ENCODE measurements around the gene PER1. TPM values are rescaled to one million over a fixed set of nuclear protein-coding genes. Genes with fewer than 3 reads are reported as not detected.

Gene PER1
- total and polyA plus RNA-seq, 2 experiments from 2014 or later: 5.1 to 5.9 TPM

DNA sequence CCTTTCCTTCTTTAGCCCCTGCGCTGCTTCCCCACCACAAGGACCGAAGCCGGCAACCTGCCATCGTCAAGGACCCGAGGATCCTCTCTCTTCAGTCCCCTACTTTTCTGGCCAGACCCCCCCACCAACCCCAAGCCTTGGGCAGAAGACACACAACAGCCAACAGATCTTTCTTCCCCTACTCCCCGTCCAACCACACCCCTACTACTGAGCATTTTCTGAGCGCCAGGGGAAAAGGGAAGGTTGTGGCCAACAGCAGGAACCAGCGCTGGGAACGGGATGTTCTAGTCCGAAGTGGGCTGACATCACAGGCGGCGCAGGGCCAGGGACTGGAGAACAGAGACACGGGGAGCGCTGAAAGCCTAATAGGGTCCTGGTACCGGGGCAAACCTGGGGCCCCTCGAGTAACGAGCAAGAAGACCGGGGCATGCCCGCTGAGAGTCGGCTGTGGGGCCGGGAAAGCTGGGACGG lies 528 bp downstream of the PER1 start:
- H3K9me3 ChIP-seq (ENCODE audit: low read depth): no peaks in the 10 kb centered on the region
- peak; percentile 93 for DNase-seq
- no peak overlapping the region for H2AFZ ChIP-seq
- no peak for TF ChIP-seq EZH2 (IDR thresholded peaks at IDR 0.05; ENCODE audit: insufficient read depth, poor library complexity, severe bottlenecking)
- TF ChIP-seq EZH2phosphoT487 (IDR thresholded peaks at IDR 0.05; ENCODE audit: insufficient read depth, low read depth): no peak
- no peaks in the 10 kb centered on the region for H4K20me1 ChIP-seq (ENCODE audit: insufficient read depth)
- WGBS, 2 experiments (ENCODE audit: low coverage in 1 of 2, low lambda C conversion rate in 2 of 2, missing lambda C conversion rate in 2 of 2): 1 to 2% methylated on average over 22 of the region's 22 CpGs
- H3K36me3 ChIP-seq (ENCODE audit: low read depth): peaks cover 9% of the 10 kb centered on the region; the same call in 1 of the 2 replicates
- H3K4me2 ChIP-seq (ENCODE audit: unreplicated experiment): peak overlapping the region; percentile 86
- H3F3A ChIP-seq (ENCODE audit: insufficient read depth): peaks cover 21% of the 10 kb centered on the region
- no peaks in the 10 kb centered on the region for H3K9me2 ChIP-seq (ENCODE audit: insufficient read depth)
- H3K79me2 ChIP-seq (ENCODE audit: insufficient read depth): peaks cover 32% of the 10 kb centered on the region
- peaks cover 37% of the 10 kb centered on the region for H3K4me1 ChIP-seq (ENCODE audit: insufficient read depth)
- H3K27me3 ChIP-seq (replicated peaks; ENCODE audit: insufficient read depth): no peaks in the 10 kb centered on the region
- H3K27ac ChIP-seq: peak overlapping the region; percentile 100
- peak overlapping the region; percentile 81 for H3K4me3 ChIP-seq
- H3K9ac ChIP-seq: peak overlapping the region; percentile 99
- in situ Hi-C loops (cut with MboI): no loop called here

DNA sequence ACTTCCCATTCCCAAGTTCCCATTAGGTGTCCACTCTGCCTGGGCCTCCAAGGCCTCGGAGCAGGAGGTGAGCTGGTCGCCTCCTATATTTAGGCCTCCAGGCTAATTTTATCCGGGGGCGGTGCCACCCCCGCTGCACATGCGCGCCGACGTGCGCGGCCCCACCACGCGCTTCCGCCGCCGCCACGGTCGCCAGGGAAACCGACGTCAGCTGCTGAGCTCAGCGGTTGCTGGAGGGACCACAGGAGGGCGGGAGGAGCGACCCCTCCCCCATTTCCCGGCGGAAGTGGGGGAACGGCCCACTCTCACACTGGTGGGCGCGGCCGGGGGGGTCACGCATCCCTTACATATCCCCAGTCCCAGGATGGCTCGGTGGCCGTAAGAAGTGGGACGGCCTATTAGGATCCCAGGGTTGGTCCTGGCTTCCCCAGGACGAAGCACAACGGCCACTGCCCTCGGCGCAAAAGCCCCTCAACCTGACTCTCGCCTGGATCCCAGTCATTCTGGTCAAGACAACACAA lies 1.0 kb downstream of the PER1 start:
- in situ Hi-C loops (cut with MboI): no loop called here
- Histone ChIP-seq H3K9me2 (ENCODE audit: insufficient read depth) (no peaks in the 10 kb centered on the region), H3K36me3 (ENCODE audit: low read depth) (peaks cover 9% of the 10 kb centered on the region; the same call in 1 of the 2 replicates), H3K9me3 (ENCODE audit: low read depth) (no peaks in the 10 kb centered on the region), H3K27ac (peak overlapping the region; percentile 100), H3K9ac (peak overlapping the region; percentile 99), H3K79me2 (ENCODE audit: insufficient read depth) (peaks cover 32% of the 10 kb centered on the region), H4K20me1 (ENCODE audit: insufficient read depth) (no peaks in the 10 kb centered on the region), H3K27me3 (replicated peaks; ENCODE audit: insufficient read depth) (no peaks in the 10 kb centered on the region), H3F3A (ENCODE audit: insufficient read depth) (peaks cover 21% of the 10 kb centered on the region), H3K4me3 (peak overlapping the region; percentile 81), H3K4me2 (ENCODE audit: unreplicated experiment) (peak overlapping the region; percentile 86), H2AFZ (no peak overlapping the region), H3K4me1 (ENCODE audit: insufficient read depth) (peaks cover 37% of the 10 kb centered on the region)
- WGBS, 2 experiments (ENCODE audit: low coverage in 1 of 2, low lambda C conversion rate in 2 of 2, missing lambda C conversion rate in 2 of 2): 1% methylated on average over 36 to 38 of the region's 38 CpGs
- no peak for TF ChIP-seq EZH2phosphoT487 (IDR thresholded peaks at IDR 0.05; ENCODE audit: insufficient read depth, low read depth)
- no peak for TF ChIP-seq EZH2 (IDR thresholded peaks at IDR 0.05; ENCODE audit: insufficient read depth, poor library complexity, severe bottlenecking)
- DNase-seq: peak; percentile 93

DNA sequence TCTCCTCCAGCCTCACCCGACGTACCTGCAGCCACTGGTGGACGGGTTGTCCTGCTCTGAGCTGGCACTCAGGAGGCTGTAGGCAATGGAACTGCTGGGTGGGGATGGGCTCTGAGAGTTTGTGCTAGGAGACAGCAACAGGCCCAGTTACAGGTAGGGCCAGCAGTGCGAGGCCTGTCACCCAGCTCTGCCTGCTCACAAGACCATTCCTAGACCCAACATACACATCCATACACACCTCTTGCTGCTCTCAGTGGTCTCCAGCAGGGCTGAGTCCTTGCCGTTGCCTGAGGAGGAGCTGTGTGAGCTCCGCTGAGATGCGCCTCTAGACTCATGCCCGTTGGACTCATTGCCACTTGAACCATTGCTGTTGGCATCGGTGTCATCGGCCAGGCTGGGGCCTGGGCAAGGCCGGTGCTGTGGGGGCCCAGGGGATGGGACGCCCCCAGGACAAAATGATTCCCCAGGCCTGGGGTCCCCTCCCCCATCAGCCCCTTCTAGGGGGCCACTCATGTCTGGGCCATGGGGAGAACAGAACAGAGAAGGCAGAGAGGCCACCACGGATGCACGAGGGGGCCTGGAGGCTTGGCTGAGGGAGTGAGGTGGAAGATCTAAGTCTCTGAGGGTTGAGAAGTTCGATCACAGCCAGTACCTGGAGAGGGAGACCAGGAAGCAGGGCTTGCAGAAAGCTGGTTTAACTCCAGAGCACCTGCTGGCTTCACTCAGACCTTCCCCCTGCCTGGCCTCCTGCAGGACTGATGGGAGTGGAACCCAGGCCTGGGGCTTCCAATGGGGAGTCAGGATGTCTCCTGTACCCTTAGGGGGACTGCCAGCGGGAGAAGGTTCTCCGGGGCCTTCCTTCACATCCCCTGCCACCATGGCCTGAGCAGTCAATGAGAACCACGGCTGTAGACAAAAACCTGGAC lies 1.7 kb downstream of the PER1 start:
- in situ Hi-C loops (cut with MboI): no loop called here
- peaks cover 27% of the 10 kb centered on the region for H3K79me2 ChIP-seq (ENCODE audit: insufficient read depth)

DNA sequence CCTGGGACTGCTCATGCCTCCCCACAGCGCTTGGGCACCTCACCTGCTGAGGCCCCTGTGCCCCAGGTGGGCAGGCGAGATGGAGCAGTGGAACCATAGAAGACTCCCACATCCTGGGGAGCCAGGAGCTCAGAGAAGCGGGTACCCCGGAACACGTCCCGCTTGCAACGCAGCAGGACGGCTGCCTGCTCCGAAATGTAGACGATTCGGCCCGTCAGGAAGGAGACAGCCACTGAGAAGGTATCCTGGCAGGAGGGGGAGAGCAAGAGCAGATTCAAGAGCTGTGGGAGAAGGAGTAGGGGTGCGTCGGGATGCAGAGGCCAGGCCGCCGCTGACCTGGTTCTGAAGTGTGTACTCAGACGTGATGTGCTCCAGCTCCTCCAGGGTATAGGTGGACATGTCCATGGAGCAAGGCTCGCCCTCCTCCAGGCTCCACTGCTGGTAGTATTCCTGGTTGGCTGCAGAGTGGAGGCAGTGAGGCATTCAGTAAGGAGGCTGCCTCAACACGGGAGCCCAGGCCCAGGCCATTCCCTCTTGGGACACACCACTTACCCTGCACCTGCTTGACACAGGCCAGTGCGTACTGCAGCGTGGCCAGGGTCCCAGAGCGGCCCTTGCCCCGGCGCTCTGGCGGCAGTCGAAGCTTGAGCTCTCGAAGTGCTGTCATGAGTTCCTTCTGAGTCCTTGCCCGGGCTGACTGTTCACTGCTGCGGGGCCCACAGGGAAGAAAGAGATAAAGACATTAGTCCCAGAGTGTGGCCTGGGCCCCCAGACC lies 2.6 kb downstream of the PER1 start:
- no peaks in the 10 kb centered on the region for H4K20me1 ChIP-seq (ENCODE audit: insufficient read depth)
- peaks cover 23% of the 10 kb centered on the region for H3K4me1 ChIP-seq (ENCODE audit: insufficient read depth)
- H3K27me3 ChIP-seq (replicated peaks; ENCODE audit: insufficient read depth): no peaks in the 10 kb centered on the region
- TF ChIP-seq EZH2 (IDR thresholded peaks at IDR 0.05; ENCODE audit: insufficient read depth, poor library complexity, severe bottlenecking) (no peak), EZH2phosphoT487 (IDR thresholded peaks at IDR 0.05; ENCODE audit: insufficient read depth, low read depth) (no peak)
- peaks cover 21% of the 10 kb centered on the region for H3F3A ChIP-seq (ENCODE audit: insufficient read depth)
- H3K9ac ChIP-seq: no peak overlapping the region
- H3K36me3 ChIP-seq (ENCODE audit: low read depth): peaks cover 15% of the 10 kb centered on the region; the same call in 1 of the 2 replicates
- no peak overlapping the region for H3K4me3 ChIP-seq
- no peak overlapping the region for H3K27ac ChIP-seq
- H3K4me2 ChIP-seq (ENCODE audit: unreplicated experiment): no peak overlapping the region
- no peak overlapping the region for H2AFZ ChIP-seq
- H3K79me2 ChIP-seq (ENCODE audit: insufficient read depth): peaks cover 19% of the 10 kb centered on the region
- DNase-seq: no peak
- H3K9me3 ChIP-seq (ENCODE audit: low read depth): no peaks in the 10 kb centered on the region
- 90 to 93% methylated on average over 27 to 29 of the region's 29 CpGs for WGBS, 2 experiments (ENCODE audit: low coverage in 1 of 2, low lambda C conversion rate in 2 of 2, missing lambda C conversion rate in 2 of 2)
- H3K9me2 ChIP-seq (ENCODE audit: insufficient read depth): no peaks in the 10 kb centered on the region
- in situ Hi-C loops (cut with MboI): no loop called here

More for the DNA sequence above, 1.7 kb downstream of the PER1 start:
- no peak overlapping the region for H2AFZ ChIP-seq
- no peaks in the 10 kb centered on the region for H3K9me3 ChIP-seq (ENCODE audit: low read depth)
- H3K9me2 ChIP-seq (ENCODE audit: insufficient read depth): no peaks in the 10 kb centered on the region
- H4K20me1 ChIP-seq (ENCODE audit: insufficient read depth): no peaks in the 10 kb centered on the region
- TF ChIP-seq EZH2phosphoT487 (IDR thresholded peaks at IDR 0.05; ENCODE audit: insufficient read depth, low read depth) (no peak), EZH2 (IDR thresholded peaks at IDR 0.05; ENCODE audit: insufficient read depth, poor library complexity, severe bottlenecking) (no peak)
- peaks cover 21% of the 10 kb centered on the region for H3F3A ChIP-seq (ENCODE audit: insufficient read depth)
- H3K27ac ChIP-seq: peak overlapping the region; percentile 100
- 59 to 63% methylated on average over 18 of the region's 18 CpGs for WGBS, 2 experiments (ENCODE audit: low coverage in 1 of 2, low lambda C conversion rate in 2 of 2, missing lambda C conversion rate in 2 of 2)
- no peaks in the 10 kb centered on the region for H3K27me3 ChIP-seq (replicated peaks; ENCODE audit: insufficient read depth)
- DNase-seq: no peak
- peak overlapping the region; percentile 86 for H3K4me2 ChIP-seq (ENCODE audit: unreplicated experiment)
- peaks cover 14% of the 10 kb centered on the region; the same call in 1 of the 2 replicates for H3K36me3 ChIP-seq (ENCODE audit: low read depth)
- peak overlapping the region; percentile 81 for H3K4me3 ChIP-seq
- peak overlapping the region; percentile 99 for H3K9ac ChIP-seq
- peaks cover 31% of the 10 kb centered on the region for H3K4me1 ChIP-seq (ENCODE audit: insufficient read depth)
